HepG2 (cell line): ENCODE measurements around the gene TEAD4. TPM values are rescaled to one million over a fixed set of nuclear protein-coding genes. Genes with fewer than 3 reads are reported as not detected.

Experiments used
- ATAC-seq: fragments of 200-7000 bp; cut with Tn5 transposase; 3 replicates; pipeline ENCODE4 v1.9.1; 2020; ENCODE audit warnings: mild to moderate bottlenecking, moderate library complexity
- BruUV-seq: library from RNA; stranded (reverse); fragments of 400-500 nt; replicated peaks from 2 replicates; lab custom pipeline; 2021; lab: Mats Ljungman, UMichigan
- CTCF ChIA-PET: fragments of 300-600 bp; formaldehyde crosslinking; extraction: SDS; loops from one replicate; lab custom pipeline; 2021; ENCODE audit warnings: low total read pairs, inconsistent platforms, low intra/inter-chr PET ratio; lab: Yijun Ruan, JAX
- POLR2A ChIA-PET: fragments of 350-600 bp; sonication (Branson Sonifier 250); formaldehyde crosslinking; loops from one replicate; lab custom pipeline; 2020; ENCODE audit warnings: antibody characterized with exemption, inconsistent platforms; lab: Yijun Ruan, JAX
- DNase-seq: peaks from one replicate; pipeline ENCODE4 v3.0.0-alpha.2; 2015; ENCODE audit warnings: low spot score
- FAIRE-seq: peaks from 3 replicates; lab custom pipeline; 2011; peaks lifted over from hg19 to GRCh38; lab: Jason Lieb, UNC
- H2AFZ ChIP-seq: one replicate; pipeline ENCODE4 v1.6.1; 2011; ENCODE audit warnings: low read length, inconsistent platforms
- H3K27ac ChIP-seq: fragments of 300-600 bp; 3 replicates; pipeline ENCODE4 v1.8.0; 2011; ENCODE audit warnings: mixed run types, mild to moderate bottlenecking, mixed read lengths, low read length, inconsistent platforms; ENCODE audit not compliant: insufficient read depth; ENCODE audit errors: extremely low read length
- H3K27me3 ChIP-seq, 2 experiments: fragments of 200-600 bp in 1 of 2; 2 replicates in 1 of 2; 3 replicates in 1 of 2; pipeline versions ENCODE4 v1.6.0 to v1.8.0; 2011; ENCODE audit warnings: low read length in 2 of 2, mild to moderate bottlenecking in 2 of 2, moderate library complexity in 2 of 2, inconsistent platforms in 1 of 2; ENCODE audit not compliant: insufficient read depth in 2 of 2, control insufficient read depth in 1 of 2
- H3K36me3 ChIP-seq, 2 experiments: fragments of 200-600 bp in 1 of 2; replicated peaks in 1 of 2; 2 replicates in 1 of 2; 3 replicates in 1 of 2; pipeline versions ENCODE4 v1.5.1 to v1.8.0; 2011; ENCODE audit warnings: low read length in 2 of 2, inconsistent platforms in 1 of 2; ENCODE audit not compliant: insufficient read depth in 2 of 2, control insufficient read depth in 1 of 2
- H3K4me1 ChIP-seq: 2 replicates; pipeline ENCODE4 v1.5.1; 2012; ENCODE audit warnings: low read length, inconsistent platforms; ENCODE audit not compliant: insufficient read depth
- H3K4me2 ChIP-seq: 2 replicates; pipeline ENCODE4 v1.6.0; 2011; ENCODE audit warnings: low read depth, low read length, inconsistent platforms
- H3K4me3 ChIP-seq, 3 experiments: fragments of 200-600 bp in 1 of 3; sonication (generic), shearing (Covaris generic) in 1 of 3; replicated peaks in 1 of 3; 2 replicates each; pipeline ENCODE4 v1.5.1; 2011 to 2016; ENCODE audit warnings: low read length in 3 of 3, inconsistent platforms in 2 of 3, low read depth in 2 of 3, mild to moderate bottlenecking in 2 of 3, control low read depth in 1 of 3, mixed read lengths in 1 of 3; ENCODE audit not compliant: insufficient read depth in 1 of 3
- H3K79me2 ChIP-seq: one replicate; pipeline ENCODE4 v1.6.1; 2011; ENCODE audit warnings: low read length, inconsistent platforms; ENCODE audit not compliant: insufficient read depth
- H3K9ac ChIP-seq: 2 replicates; pipeline ENCODE4 v1.6.0; 2011; ENCODE audit warnings: mild to moderate bottlenecking, low read depth, low read length, inconsistent platforms; ENCODE audit not compliant: insufficient read depth
- H3K9me3 ChIP-seq: 2 replicates; pipeline ENCODE4 v1.5.1; 2012; ENCODE audit warnings: mild to moderate bottlenecking, low read length
- H4K20me1 ChIP-seq: 2 replicates; pipeline ENCODE4 v1.6.0; 2011; ENCODE audit warnings: inconsistent platforms, mild to moderate bottlenecking, low read length, moderate library complexity; ENCODE audit not compliant: insufficient read depth
- ETV5 ChIP-seq: IDR thresholded peaks from 2 replicates; pipeline ENCODE4 v1.6.1; 2018; ENCODE audit warnings: missing biosample characterization, missing genetic modification reagents, inconsistent platforms, borderline replicate concordance
- FOSL2 ChIP-seq: sonication (generic); formaldehyde crosslinking; IDR thresholded peaks from 2 replicates; pipeline ENCODE4 v1.4.0; 2020; ENCODE audit warnings: missing genetic modification reagents
- HMGXB3 ChIP-seq: sonication (generic); formaldehyde crosslinking; IDR thresholded peaks from 2 replicates; pipeline ENCODE4 v1.4.0; 2020; ENCODE audit warnings: missing genetic modification reagents, borderline replicate concordance
- HNF1A ChIP-seq, 2 experiments: sonication (generic) in 1 of 2; formaldehyde crosslinking in 1 of 2; IDR thresholded peaks; 2 replicates each; pipeline versions ENCODE4 v1.4.0 to v1.6.1; 2016 to 2020; ENCODE audit warnings: borderline replicate concordance in 1 of 2, low read depth in 1 of 2, mild to moderate bottlenecking in 1 of 2, missing genetic modification reagents in 1 of 2
- HNF4A ChIP-seq: sonication (generic); formaldehyde crosslinking; IDR thresholded peaks from 2 replicates; pipeline ENCODE4 v1.4.0; 2020; ENCODE audit warnings: missing genetic modification reagents
- HOXA9 ChIP-seq: sonication (generic); formaldehyde crosslinking; IDR thresholded peaks from 2 replicates; pipeline ENCODE4 v1.8.1; 2022; ENCODE audit warnings: missing genetic modification reagents, mild to moderate bottlenecking, moderate library complexity, borderline replicate concordance
- MAFG ChIP-seq: sonication (generic); formaldehyde crosslinking; IDR thresholded peaks from 2 replicates; pipeline ENCODE4 v1.5.1; 2020; ENCODE audit warnings: mild to moderate bottlenecking, missing genetic modification reagents
- MATR3 ChIP-seq: sonication (generic); formaldehyde crosslinking; IDR thresholded peaks from 2 replicates; pipeline ENCODE4 v1.4.0; 2020; ENCODE audit warnings: missing genetic modification reagents
- MIER3 ChIP-seq: IDR thresholded peaks from 2 replicates; pipeline ENCODE4 v1.6.1; 2016; ENCODE audit warnings: missing compliant biosample characterization, borderline replicate concordance
- PRPF4 ChIP-seq: fragments of 200-400 bp; formaldehyde crosslinking; IDR thresholded peaks from 2 replicates; pipeline ENCODE4 v1.6.1; 2016; ENCODE audit warnings: low read length, low read depth; ENCODE audit not compliant: poor library complexity, severe bottlenecking
- ZIK1 ChIP-seq: sonication (generic); formaldehyde crosslinking; IDR thresholded peaks from 2 replicates; pipeline ENCODE4 v1.5.0; 2020; ENCODE audit warnings: mild to moderate bottlenecking, low read depth, missing genetic modification reagents, borderline replicate concordance
- ZNF256 ChIP-seq: sonication (generic); formaldehyde crosslinking; conservative IDR thresholded peaks from 2 replicates; pipeline ENCODE4 v1.4.0; 2020; ENCODE audit warnings: missing genetic modification reagents
- ZNF317 ChIP-seq: sonication (generic); formaldehyde crosslinking; IDR thresholded peaks from 2 replicates; pipeline ENCODE4 v1.5.0; 2020; ENCODE audit warnings: mild to moderate bottlenecking, missing genetic modification reagents
- ZNF331 ChIP-seq: sonication (generic); formaldehyde crosslinking; IDR thresholded peaks from 2 replicates; pipeline ENCODE4 v1.4.0; 2020; ENCODE audit warnings: missing genetic modification reagents
- ZSCAN21 ChIP-seq: sonication (generic); formaldehyde crosslinking; IDR thresholded peaks from 2 replicates; pipeline ENCODE4 v1.8.0; 2022; ENCODE audit warnings: mild to moderate bottlenecking, missing genetic modification reagents, moderate library complexity, borderline replicate concordance
- WGBS: methylation state at CpG from one replicate; pipeline ENCODE4 v1.1.6; 2017; ENCODE audit warnings: low lambda C conversion rate; 5-methylcytosine and 5-hydroxymethylcytosine counted together
- in situ Hi-C: cut with HindIII; loops from 2 replicates; pipeline ENCODE4 v1.10.0; 2017; ENCODE audit warnings: low pct_unique_long_range_greater_than_20kb; ENCODE audit not compliant: extremely low pct_ligation_motif_present
- intact Hi-C: fragments of 100-400 bp; cut with micrococcal nuclease; formaldehyde crosslinking; loops from one replicate; pipeline ENCODE4 v1.10.0; 2022; ENCODE audit not compliant: unreplicated experiment
- polyA plus RNA-seq, 8 experiments: library from polyadenylated mRNA; depleted of rRNA in 3 of 8; stranded (reverse) in 7 of 8; unstranded in 1 of 8; fragments of >200 nt; fragmentation: Illumina TruSeq in 4 of 8; extraction: Trizol in 4 of 8; gene quantifications; 2 replicates each; pipeline versions ENCODE4 v1.2.1 to v1.2.3, GENCODE V29; 2011 to 2016; ENCODE audit warnings: low read depth in 4 of 8, missing spikeins in 1 of 8, mixed read lengths in 1 of 8; ENCODE audit not compliant: insufficient read depth in 1 of 8
- total RNA-seq, 5 experiments: library from RNA; depleted of rRNA; stranded (reverse); fragments of >200 nt; fragmentation: Illumina TruSeq; extraction: Trizol; gene quantifications; 2 replicates each; pipeline ENCODE4 v1.2.3, GENCODE V29; 2016; ENCODE audit warnings: low read depth in 1 of 5

The TEAD4 gene
- total and polyA plus RNA-seq, 2 of the 13 experiments (the other 11 are each of a cell fraction or from before 2014, with no cell fraction given), result 45.0 to 69.4 TPM

- 0 out of 2 replicates have a peak, but pooled peaks have one; percentile 11 for TF ChIP-seq HNF1A (IDR thresholded peaks at IDR 0.05; ENCODE audit: low read depth)
- TF ChIP-seq HNF1A (CRISPR knock-in tag; IDR thresholded peaks at IDR 0.05; ENCODE audit: borderline replicate concordance), result 0 out of 2 replicates have a peak, but pooled peaks have one; percentile 15
- peak; percentile 96 for TF ChIP-seq ETV5 (CRISPR knock-in tag)
- no peak for TF ChIP-seq ZSCAN21
- no peak for TF ChIP-seq ZNF317
- TF ChIP-seq ZIK1 (CRISPR knock-in tag), result no peak
- TF ChIP-seq MIER3 (CRISPR knock-in tag), result no peak
- no peak for TF ChIP-seq HOXA9 (CRISPR knock-in tag)
Measured at GRCh38 chr12:2963760-2964292, 4.6 kb downstream of the TEAD4 start (continued).

GRCh38 chr12:2967651-2968050, 8.5 kb downstream of the TEAD4 start:
- ATAC-seq (peak; percentile 40), DNase-seq (peak; percentile 70), FAIRE-seq (peak; percentile 66)
- no peak overlapping the region for H3K4me3 ChIP-seq
- H4K20me1 ChIP-seq, result 0 out of 2 replicates have a peak, but pooled peaks cover 2% of the 10 kb centered on the region
- no peaks in the 10 kb centered on the region for H3K27me3 ChIP-seq
- POLR2A ChIA-PET, result interaction anchor here (0.6 kb wide), 1 partner anchor 9 kb away, joined by 5 read pairs; no protein-coding TSS in a partner anchor
- H3K4me2 ChIP-seq, result peak overlapping the region; percentile 39
- H3K27ac ChIP-seq, result peak overlapping the region; percentile 32
- 68% methylated on average over 2 of the region's 2 CpGs for WGBS
- peaks cover 73% of the 10 kb centered on the region for H3K79me2 ChIP-seq
- peaks cover 14 to 30% of the 10 kb centered on the region in 2 experiments for H3K36me3 ChIP-seq
- CTCF ChIA-PET, result no interaction called here
- in situ Hi-C loops, result no loop called here
- H3K9ac ChIP-seq, result no peak overlapping the region
- no peaks in the 10 kb centered on the region for H3K9me3 ChIP-seq
- intact Hi-C loops, result no loop called here
- BruUV-seq, result TSS peak; percentile 4
- no peak overlapping the region for H2AFZ ChIP-seq
- H3K4me1 ChIP-seq, result peaks cover 56% of the 10 kb centered on the region
- TF ChIP-seq HNF4A (peak; percentile 86), ZNF256 (CRISPR knock-in tag) (no peak), MATR3 (no peak), ZNF331 (CRISPR knock-in tag) (peak; percentile 36; the same call in 1 of the 2 replicates), PRPF4 (no peak), FOSL2 (CRISPR knock-in tag) (0 out of 2 replicates have a peak, but pooled peaks have one; percentile 8), HMGXB3 (CRISPR knock-in tag) (no peak), MAFG (CRISPR knock-in tag) (no peak)
